Measurements from ENCODE around the gene PCP2. TPM values are rescaled to one million over a fixed set of nuclear protein-coding genes. Genes with fewer than 3 reads are reported as not detected.

Gene PCP2
- total and polyA plus RNA-seq, 2 of the 8 experiments (the other 6 are each of a cell fraction or from before 2014, with no cell fraction given) = not detected

DNA sequence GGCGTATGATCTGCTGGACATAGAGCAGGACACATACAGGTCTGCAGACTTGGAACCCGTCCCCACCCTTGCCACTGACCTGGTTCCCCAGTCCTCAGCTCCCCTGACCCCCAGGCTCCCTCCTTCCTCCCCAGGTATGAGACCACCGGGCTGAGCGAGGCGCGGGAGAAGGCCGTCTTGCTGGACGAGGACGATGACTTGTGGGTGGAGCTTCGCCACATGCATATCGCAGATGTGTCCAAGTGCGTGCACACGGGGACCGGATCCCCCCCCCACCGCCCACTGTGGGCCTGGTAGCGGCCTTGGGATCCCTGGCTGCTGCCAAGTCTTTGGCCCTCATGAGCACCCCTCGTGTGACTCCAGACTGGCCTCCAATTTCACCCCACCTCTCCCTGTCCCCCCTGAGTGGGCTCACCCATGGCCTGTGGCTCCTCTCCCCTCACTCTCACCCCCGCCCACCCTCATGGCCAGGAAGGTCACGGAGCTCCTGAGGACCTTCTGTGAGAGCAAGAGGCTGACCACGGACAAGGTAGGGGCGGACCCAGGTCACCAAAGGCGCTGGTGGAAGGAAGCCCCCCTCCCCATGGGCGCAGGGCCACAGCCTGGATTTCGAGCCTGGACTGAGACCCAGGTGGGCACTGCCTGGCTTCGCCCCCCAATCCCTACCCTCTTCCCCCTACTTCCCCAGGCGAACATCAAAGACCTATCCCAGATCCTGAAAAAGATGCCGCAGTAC is 8.9 kb upstream of the PCP2 start (continued):
- no peak for TF ChIP-seq EZH2 (IDR thresholded peaks at IDR 0.05; ENCODE audit: low read depth, low read length, severe bottlenecking)
- TF ChIP-seq SP4 (IDR thresholded peaks at IDR 0.05; ENCODE audit: low read length) = no peak
- TF ChIP-seq GABPA (IDR thresholded peaks at IDR 0.05; ENCODE audit: borderline replicate concordance, insufficient read depth, low read length) = no peak
- no peak for TF ChIP-seq CHD1 (IDR thresholded peaks at IDR 0.05; ENCODE audit: low read depth, low read length)
- no peak for TF ChIP-seq NRF1 (IDR thresholded peaks at IDR 0.05; ENCODE audit: low read depth, low read length)
- TF ChIP-seq TBP (IDR thresholded peaks at IDR 0.05; ENCODE audit: low read depth, low read length) = no peak
- no peak for TF ChIP-seq KDM5A (IDR thresholded peaks at IDR 0.05; ENCODE audit: low read length)
